Measurements from ENCODE around the gene RPF1. TPM values are rescaled to one million over a fixed set of nuclear protein-coding genes. Genes with fewer than 3 reads are reported as not detected.

RPF1 gene
- total RNA-seq = 10 to 100 TPM in 4 of 5 donors, 1 to 10 TPM in 1; 7.6 to 40.8 (median 21.9) TPM
- polyA plus RNA-seq = 10 to 100 TPM; 22.4 to 34.7 (median 29.3) TPM
- long read RNA-seq, donor 1, transcript RPF1-201 (9 exons, 1,385 nt) = major isoform, 5 of 312 reads
- long read RNA-seq, donor 1, partial matches to known transcripts = 27 of 312 reads
- long read RNA-seq, donor 1, other reads (novel, unspliced or antisense) = 280 of 312 reads
- long read RNA-seq, donor 2, transcript RPF1-201 (9 exons, 1,385 nt) = major isoform, 9 of 9 reads
- long read RNA-seq, donor 2, partial matches to known transcripts = 0 of 9 reads
- long read RNA-seq, donor 2, other reads (novel, unspliced or antisense) = 0 of 9 reads
- long read RNA-seq, donor 3, partial matches to known transcripts = 0 of 4 reads
- long read RNA-seq, donor 3, other reads (novel, unspliced or antisense) = 0 of 4 reads
- long read RNA-seq, donor 4, partial matches to known transcripts = 0 of 3 reads
- long read RNA-seq, donor 4, other reads (novel, unspliced or antisense) = 0 of 3 reads
- long read RNA-seq, donor 5, transcript RPF1-201 (9 exons, 1,385 nt) = major isoform, 9 of 19 reads
- long read RNA-seq, donor 5, partial matches to known transcripts = 8 of 19 reads
- long read RNA-seq, donor 5, other reads (novel, unspliced or antisense) = 0 of 19 reads
- long read RNA-seq, donor 6 = 0 reads
- long read RNA-seq, donor 7, transcript RPF1-201 (9 exons, 1,385 nt) = major isoform, 14 of 591 reads
- long read RNA-seq, donor 7, partial matches to known transcripts = 84 of 591 reads
- long read RNA-seq, donor 7, other reads (novel, unspliced or antisense) = 493 of 591 reads
- long read RNA-seq, donor 8, transcript RPF1-201 (9 exons, 1,385 nt) = major isoform, 9 of 458 reads
- long read RNA-seq, donor 8, partial matches to known transcripts = 51 of 458 reads
- long read RNA-seq, donor 8, other reads (novel, unspliced or antisense) = 397 of 458 reads
- long read RNA-seq, donor 9, transcript RPF1-201 (9 exons, 1,385 nt) = major isoform, 5 of 542 reads
- long read RNA-seq, donor 9, partial matches to known transcripts = 527 of 542 reads
- long read RNA-seq, donor 9, other reads (novel, unspliced or antisense) = 8 of 542 reads
- long read RNA-seq, donor 10, transcript RPF1-201 (9 exons, 1,385 nt) = major isoform, 6 of 6 reads
- long read RNA-seq, donor 10, partial matches to known transcripts = 0 of 6 reads
- long read RNA-seq, donor 10, other reads (novel, unspliced or antisense) = 0 of 6 reads

GRCh38 chr1:84478876-84479868 lies at the start of gene RPF1:
Gene RPF1, plus strand, starts transcription at chr1:84479266. Its CDS starts 16 bp downstream, at chr1:84479282.
- Histone ChIP-seq H3K27me3 (peaks cover 0 to 21% (median 7%) of the 10 kb centered on the region in 3 donors), H3K36me3 (peaks cover 0 to 26% (median 19%) of the 10 kb centered on the region in 4 donors), H3K9me3 (no peaks in the 10 kb centered on the region), H3K4me3 (peak within 1 kb of the TSS; percentile 60 to 80 (median 70)), H3K27ac (peak within 1 kb of the TSS; percentile 88 to 91 (median 89)), H3K4me1 (peaks cover 16 to 36% (median 27%) of the 10 kb centered on the region in 4 donors)
- WGBS, 5 donors = 4 to 5% (median 4%) methylated on average over 46 to 51 of the region's 51 CpGs
- intact Hi-C loops (cut with DNase I; ENCODE audit: low total_unique reads) = no loop called here
- TF ChIP-seq, protein P1, sequence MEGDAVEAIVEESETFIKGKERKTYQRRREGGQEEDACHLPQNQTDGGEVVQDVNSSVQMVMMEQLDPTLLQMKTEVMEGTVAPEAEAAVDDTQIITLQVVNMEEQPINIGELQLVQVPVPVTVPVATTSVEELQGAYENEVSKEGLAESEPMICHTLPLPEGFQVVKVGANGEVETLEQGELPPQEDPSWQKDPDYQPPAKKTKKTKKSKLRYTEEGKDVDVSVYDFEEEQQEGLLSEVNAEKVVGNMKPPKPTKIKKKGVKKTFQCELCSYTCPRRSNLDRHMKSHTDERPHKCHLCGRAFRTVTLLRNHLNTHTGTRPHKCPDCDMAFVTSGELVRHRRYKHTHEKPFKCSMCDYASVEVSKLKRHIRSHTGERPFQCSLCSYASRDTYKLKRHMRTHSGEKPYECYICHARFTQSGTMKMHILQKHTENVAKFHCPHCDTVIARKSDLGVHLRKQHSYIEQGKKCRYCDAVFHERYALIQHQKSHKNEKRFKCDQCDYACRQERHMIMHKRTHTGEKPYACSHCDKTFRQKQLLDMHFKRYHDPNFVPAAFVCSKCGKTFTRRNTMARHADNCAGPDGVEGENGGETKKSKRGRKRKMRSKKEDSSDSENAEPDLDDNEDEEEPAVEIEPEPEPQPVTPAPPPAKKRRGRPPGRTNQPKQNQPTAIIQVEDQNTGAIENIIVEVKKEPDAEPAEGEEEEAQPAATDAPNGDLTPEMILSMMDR (IDR thresholded peaks at IDR 0.05) = peak in 1 of 7 experiments; percentile 15
- TF ChIP-seq EP300 (IDR thresholded peaks at IDR 0.05) = no peak
- TF ChIP-seq POLR2AphosphoS5 (IDR thresholded peaks at IDR 0.05) = peak in 2 of 3 donors; percentile 83 to 89
- peak; percentile 68 to 92 for DNase-seq

DNA sequence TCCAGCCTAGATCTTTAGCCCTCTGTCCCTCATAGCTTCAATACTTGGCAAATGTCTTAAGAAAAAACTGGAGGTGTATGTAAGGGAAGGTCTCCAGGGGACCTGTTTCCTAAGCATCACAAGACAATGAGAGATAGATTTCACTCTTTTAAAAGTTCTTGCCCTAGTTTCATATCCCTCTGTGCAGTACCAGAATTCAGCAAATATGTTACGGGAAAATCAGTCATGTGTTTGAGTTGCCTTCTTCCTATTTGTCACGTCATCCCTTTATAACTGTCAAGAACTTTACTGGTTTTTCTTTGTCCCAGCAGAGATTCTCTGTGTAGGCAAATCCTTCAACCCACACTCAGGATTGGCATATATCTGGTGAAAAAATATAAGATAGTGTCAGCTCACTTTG lies 48.5 kb upstream of the RPF1 start:
- no peaks in the 10 kb centered on the region for H3K27me3 ChIP-seq
- H3K9me3 ChIP-seq = peaks cover 0 to 9% (median 4%) of the 10 kb centered on the region in 4 donors
- 71 to 98% (median 94%) methylated on average over 2 of the region's 2 CpGs for WGBS, 5 donors
- H3K36me3 ChIP-seq = no peaks in the 10 kb centered on the region
- intact Hi-C loops (cut with DNase I; ENCODE audit: low total_unique reads) = no loop called here
- TF ChIP-seq EP300 (IDR thresholded peaks at IDR 0.05) (no peak), POLR2A (IDR thresholded peaks at IDR 0.05) (no peak), POLR2AphosphoS5 (IDR thresholded peaks at IDR 0.05) (no peak)
- TF ChIP-seq, protein P1 (IDR thresholded peaks at IDR 0.05) = no peak
- H3K27ac ChIP-seq = no peak overlapping the region
- H3K4me3 ChIP-seq = no peak overlapping the region
- no peak for DNase-seq
- H3K4me1 ChIP-seq = peaks cover 0 to 27% (median 9%) of the 10 kb centered on the region in 4 donors

DNA sequence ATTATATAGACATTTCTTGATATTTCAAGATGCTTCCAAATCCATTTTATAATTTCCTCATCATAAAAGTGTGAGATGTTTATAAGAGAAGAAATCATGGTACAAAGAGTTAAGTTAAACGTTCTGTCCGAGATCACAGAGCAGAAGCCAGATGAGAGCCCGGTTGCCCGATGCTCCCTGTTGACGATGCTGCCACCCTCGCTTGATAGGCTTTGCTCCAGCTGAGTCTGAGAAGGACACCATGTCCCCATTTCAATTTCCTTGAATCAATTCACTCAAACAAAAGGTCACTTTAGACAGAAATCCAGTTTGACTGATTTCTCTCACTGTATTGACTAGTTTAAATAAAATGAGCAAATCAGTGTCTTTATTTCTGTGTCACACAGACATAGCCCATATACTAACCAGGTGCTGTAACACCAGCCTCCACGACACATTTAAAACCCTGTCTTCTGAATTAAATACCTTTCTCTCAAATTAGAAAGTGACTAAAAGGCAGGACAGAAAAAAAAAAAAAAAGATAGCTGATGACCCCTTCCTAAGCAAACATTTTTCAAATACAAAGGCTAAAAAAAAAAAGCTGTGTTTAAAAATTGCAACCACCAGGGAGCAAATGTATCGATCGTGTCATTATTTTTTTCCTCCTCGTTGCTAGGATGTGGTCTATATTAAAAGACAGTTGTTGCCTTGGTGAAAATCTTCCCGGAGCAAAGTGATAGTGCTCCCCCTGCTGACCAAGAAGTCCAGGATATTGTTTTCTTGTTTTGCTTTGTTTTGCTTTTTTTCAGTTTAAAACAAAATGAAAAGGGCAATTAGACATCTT lies 45.6 kb upstream of the RPF1 start:
- H3K36me3 ChIP-seq = no peaks in the 10 kb centered on the region
- TF ChIP-seq POLR2A (IDR thresholded peaks at IDR 0.05) = no peak
- TF ChIP-seq, protein P1 (IDR thresholded peaks at IDR 0.05) = peak in 5 of 7 experiments; percentile 43 to 76 (median 69)
- TF ChIP-seq EP300 (IDR thresholded peaks at IDR 0.05) = no peak
- peak in 1 of 3 donors; percentile 29 for TF ChIP-seq POLR2AphosphoS5 (IDR thresholded peaks at IDR 0.05)
- intact Hi-C loops (cut with DNase I; ENCODE audit: low total_unique reads) = no loop called here
- H3K4me3 ChIP-seq = peak overlapping the region; percentile 15 to 38 (median 25)
- H3K27me3 ChIP-seq = no peaks in the 10 kb centered on the region
- H3K27ac ChIP-seq = peak overlapping the region in 4 of 5 donors; percentile 16 to 45 (median 42)
- WGBS, 5 donors = 10 to 17% (median 10%) methylated on average over 11 of the region's 11 CpGs
- H3K9me3 ChIP-seq = peaks cover 0 to 9% (median 4%) of the 10 kb centered on the region in 4 donors
- peak; percentile 53 to 92 for DNase-seq
- peaks cover 0 to 26% (median 9%) of the 10 kb centered on the region in 4 donors for H3K4me1 ChIP-seq
